ENCODE results near the gene SPAG16.
"Not testable (repeated sequence)": the region's sequence is repeated elsewhere in the genome, so short reads cannot be mapped to it uniquely, and the experiment has no call there.

The SPAG16 gene

DNA sequence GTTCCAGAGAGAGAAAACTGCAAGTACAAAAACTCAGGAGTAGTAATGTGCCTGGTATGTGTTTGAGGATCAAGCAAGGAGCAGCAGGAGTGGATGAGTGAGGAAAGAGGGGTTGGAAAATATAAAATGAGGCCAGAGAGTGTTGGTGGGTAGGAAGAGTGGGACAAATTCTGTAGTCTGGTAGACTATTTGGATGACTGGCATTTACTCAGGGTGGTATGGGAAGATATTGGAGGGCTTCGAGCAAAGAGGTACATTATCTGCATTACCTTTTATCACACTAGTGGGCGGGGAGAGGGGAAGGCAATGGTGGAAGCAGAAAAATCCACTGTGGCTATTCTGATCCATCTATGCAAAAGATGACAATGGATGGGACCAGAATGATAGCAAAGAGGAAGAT, 744.9 kb downstream of the SPAG16 start:
- no peak for DNase-seq

DNA sequence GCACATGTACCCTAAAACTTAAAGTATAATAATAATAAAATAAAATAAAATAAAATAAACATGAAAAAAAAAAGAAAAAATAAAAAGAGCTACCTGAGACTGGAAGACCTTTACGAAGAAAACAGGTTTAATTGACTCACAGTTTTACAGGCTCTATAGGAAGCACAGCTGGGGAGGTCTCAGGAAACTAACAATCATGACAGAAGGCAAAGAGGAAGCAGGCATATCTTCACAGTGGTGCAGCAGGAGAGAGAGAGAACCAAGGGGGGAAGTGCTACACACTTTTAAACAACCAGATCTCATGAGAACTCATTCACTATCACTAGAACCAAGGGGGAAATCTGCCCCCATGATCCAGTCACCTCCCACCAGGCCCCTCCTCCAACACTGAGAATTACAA, 747.3 kb downstream of the SPAG16 start:
- DNase-seq: no peak

DNA sequence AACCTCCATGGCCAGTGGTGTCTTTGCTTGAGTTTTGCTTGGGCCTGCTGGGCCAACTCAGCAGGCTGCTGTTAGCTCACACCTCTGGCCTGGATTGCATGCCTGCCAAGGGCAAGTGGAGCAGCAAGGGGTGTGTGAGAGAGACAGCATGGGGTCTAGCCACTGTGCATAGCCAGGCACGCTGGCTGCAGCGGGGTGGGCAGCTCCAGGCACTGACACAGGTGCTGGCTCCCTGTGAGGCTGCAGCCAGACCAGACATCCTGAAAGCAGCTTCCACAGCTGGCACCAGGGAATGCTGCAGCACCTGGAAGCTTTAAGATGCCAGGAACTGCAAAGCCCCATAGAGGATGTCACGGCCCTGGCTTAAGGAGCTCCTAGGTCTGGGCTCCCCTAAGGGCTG, 750.2 kb downstream of the SPAG16 start:
- DNase-seq: no peak

DNA sequence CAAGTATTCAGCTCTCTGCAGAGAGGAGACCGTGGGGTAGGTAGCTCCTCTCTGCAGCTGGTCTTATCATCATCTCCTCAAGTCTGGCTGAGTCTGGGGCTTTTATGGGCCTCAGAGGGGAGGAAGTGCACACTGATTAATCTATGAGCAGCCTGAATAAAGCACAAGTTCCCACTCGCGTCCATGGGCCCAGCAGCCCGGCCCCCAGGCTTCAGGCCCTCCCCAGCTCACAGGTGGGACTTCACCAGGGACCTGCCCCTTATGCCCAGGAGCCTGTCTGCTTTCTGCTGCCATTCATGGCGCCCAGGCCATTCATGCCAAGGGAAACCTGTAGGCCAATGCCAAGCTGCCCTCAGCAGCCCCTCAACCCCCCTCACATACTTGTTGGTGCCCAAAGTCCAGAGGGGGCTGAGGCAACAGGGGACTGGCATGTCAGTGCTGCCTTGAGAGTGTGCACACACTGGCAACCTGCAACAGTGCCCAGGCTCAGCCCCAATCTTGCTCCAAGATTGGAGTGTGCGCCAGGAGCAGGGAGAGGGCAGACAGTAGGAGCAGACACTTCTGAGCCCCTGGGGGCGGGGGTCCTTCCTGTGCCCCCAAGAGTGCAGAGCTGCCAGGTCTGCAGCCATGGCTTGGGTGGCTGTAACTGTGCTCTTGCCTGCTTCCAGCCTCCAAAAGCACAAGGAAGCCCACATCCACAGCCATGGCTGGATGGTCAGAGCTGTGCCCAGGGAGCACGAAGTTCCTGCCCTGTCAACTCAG, 751.0 kb downstream of the SPAG16 start:
- no peak for DNase-seq

GRCh38 chr2:214035921-214036320, 751.7 kb downstream of the SPAG16 start:
- DNase-seq: no peak

DNA sequence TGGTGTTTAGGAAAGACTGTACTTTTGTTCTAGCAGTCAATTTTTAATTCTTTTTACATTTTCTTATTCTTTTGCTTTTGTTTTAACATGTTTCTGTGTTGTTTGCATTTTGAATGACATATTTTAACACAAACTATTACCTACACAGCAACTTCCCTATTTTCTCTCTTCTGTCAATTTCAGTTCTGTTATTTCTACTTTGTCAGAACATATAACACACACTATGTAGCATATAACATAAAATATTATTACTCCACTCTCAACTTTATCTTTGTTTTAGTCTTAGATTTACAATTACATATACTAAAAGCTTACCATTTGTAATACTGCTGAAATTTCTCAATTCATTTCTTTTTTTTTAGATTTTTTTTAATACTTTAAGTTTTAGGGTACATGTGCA, 753.9 kb downstream of the SPAG16 start:
- DNase-seq: no peak

DNA sequence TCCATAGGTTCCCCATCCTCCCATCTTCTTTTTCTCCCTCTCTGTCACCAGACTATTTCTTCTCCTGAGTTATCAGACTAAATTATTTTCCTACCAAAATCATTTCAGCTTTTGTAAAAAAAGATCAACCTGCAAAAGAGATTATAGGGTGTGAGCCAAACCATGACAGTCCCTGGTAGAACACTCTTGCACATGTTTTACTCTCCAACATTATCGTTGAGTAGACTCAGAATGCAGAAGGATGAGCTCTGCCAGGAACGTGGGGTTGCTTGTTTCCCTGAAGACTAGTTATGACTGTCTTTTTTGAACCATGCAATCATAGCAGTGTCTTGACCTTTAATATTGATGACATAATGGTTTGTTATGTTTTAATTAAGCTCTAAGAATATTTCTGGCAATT, 766.5 kb downstream of the SPAG16 start:
- no peak for DNase-seq

DNA sequence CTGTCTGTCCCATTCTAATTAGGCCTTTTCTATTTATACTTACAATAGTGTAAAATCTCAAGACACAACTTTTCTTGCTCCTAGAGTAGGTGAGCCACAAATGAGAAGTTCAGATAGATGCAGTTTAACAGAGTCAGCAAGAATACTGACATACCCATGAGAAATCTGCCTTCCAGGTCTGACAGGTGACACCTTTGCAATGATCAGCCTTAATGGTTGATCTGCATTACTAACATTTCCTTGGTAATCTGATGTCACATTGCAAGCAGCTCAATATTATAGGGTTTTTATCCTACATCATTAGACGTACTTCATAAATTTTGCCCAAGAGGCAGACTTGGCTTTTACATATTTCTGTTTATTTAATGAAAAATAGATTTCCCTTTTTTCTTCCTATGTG, 767.3 kb downstream of the SPAG16 start:
- no peak for DNase-seq

GRCh38 chr2:214052235-214052634, 768.0 kb downstream of the SPAG16 start:
- no peak for DNase-seq

GRCh38 chr2:214057986-214058385, 773.7 kb downstream of the SPAG16 start:
- DNase-seq: no peak

DNA sequence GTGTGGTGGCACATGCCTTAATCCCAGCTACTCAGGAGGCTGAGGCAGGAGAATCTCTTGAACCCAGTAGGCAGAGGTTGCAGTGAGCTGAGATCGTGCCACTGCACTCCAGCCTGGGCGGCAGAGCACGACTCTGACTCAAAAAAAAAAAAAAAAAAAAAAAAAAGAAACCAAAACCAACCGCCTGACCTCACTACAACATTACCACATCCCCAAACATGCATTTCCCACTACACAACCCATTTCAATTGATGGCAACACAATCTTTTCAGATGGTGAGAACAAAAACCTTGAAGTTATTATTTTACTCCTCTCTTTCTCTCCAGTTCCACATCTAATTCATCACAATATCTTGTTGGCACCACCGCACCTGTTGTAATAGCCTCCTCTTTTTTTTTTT, 778.0 kb downstream of the SPAG16 start:
- DNase-seq: not testable (repeated sequence)

DNA sequence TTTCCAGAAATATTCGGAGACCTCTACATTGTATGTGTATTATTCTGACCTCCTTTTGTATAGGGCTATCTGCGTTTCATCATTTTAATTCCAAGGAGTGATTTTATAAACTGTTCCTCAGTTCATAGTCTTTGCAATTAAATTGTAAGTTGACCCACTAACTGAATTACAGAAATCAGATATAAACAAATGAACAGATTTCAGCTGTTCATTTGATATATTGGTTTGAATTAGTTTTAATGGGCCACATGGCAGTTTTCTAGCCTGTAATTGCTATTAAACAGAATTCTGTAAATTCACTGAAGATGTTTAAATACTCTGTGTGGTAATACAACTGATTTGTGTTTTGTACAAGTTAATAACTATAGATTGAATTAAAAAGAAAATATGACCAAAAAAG, 780.2 kb downstream of the SPAG16 start:
- no peak for DNase-seq

- DNase-seq: no peak
Observed at GRCh38 chr2:214066862-214067261, 782.6 kb downstream of the SPAG16 start.

DNA sequence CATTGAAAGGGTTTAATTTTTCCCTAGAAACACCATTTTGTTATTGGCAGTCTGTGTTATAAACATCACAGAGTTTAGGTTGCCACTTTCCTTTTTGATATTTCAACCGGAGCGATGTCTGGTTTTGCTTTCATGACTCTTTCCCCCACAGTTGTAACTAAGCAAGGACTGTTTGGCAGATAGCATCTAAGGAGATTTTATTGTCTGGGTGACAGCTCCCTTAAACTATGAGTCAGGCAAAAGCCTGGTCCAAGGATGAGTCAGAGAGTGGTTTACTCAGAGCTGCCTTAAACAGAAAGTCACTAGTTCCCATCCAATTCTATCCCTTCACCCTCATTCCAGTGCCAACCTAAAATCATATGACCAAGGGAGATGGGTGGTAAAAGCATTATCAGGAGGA, 785.0 kb downstream of the SPAG16 start:
- DNase-seq: no peak

DNA sequence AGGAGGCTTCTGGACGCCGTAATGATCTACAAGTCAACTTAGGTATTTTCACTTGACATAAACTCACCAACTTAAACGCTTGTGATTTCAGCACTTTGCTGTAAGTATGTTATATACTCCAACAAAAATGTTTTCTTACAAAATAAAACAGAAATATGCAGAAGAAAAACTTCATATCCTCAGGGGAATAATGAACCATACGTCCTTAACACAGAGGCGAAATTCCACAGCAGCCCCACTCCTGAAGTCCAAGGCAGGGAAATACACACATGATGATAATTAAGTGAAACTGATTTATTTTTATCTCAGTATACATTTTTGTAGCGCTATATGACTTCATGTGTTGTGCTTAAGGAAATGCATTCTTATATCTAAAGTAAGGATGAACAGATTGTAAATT, 791.2 kb downstream of the SPAG16 start:
- no peak for DNase-seq

GRCh38 chr2:214076527-214076926, 792.3 kb downstream of the SPAG16 start:
- no peak for DNase-seq

- DNase-seq: no peak
Observed at GRCh38 chr2:214077727-214078126, 793.5 kb downstream of the SPAG16 start.

DNA sequence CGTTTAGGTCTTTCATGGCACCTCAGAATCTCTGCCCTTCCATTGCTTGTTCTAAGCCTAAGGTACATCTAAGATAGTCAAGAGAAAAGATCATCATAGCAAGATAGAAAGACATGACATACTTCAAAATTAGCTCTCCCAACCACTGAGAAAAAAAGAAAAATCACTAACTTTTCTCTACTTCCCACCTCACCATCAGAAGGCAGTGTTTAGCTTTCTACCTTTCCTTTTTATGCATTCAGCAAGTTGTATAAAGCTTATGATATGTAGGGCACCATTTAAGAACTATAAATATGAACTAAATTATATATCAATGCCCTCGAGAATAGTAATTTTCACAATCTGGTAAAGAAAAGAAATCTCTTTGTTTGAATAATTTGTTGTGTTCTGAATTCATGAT, 794.8 kb downstream of the SPAG16 start:
- no peak for DNase-seq

- no peak for DNase-seq
Observed at GRCh38 chr2:214088536-214088935, 804.3 kb downstream of the SPAG16 start.

DNA sequence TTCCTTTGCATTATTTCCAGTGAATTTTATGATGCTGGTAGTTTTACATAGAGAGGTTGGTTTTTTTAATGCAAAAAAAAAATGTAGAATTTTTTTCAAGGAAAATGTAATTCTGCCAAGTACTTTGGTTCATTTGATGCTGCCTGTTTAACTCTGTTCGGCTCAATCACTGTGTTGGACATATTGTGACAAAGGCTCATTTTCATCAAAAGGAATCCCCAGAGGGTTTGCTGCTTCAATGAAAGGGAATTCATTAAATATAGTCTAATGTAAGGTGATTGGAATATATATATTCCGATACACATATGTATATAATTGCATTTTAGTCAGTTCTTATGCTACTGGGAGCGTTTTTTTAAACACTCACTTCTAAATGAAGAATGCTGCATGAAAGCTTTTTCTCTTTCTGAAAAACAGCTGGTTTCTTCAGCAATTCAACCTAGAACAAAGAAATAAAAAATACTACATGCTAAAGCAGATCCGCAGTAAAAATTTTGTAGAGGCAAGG, 812.0 kb downstream of the SPAG16 start:
- no peak for DNase-seq

DNA sequence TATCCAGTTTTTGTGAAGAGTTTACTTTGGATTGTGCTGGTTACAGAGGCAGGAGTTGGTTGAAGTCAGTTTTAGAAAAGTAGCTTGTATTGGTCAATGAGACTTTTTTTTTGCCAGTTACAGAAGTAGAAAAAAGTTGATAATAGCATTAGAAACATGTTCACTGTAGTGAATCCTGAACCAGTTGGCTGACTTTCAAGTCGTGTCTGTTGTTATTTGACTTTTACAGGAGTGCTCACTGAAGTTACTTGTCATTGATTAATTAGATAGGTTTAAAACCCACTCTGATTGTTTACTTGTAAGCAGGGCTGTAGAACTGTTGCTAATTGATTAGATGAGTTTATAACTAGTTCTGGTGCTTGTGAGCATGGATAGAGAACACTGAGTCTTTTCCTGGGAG, 814.5 kb downstream of the SPAG16 start:
- DNase-seq: no peak

- no peak for DNase-seq
Observed at GRCh38 chr2:214100488-214100887, 816.2 kb downstream of the SPAG16 start.

DNA sequence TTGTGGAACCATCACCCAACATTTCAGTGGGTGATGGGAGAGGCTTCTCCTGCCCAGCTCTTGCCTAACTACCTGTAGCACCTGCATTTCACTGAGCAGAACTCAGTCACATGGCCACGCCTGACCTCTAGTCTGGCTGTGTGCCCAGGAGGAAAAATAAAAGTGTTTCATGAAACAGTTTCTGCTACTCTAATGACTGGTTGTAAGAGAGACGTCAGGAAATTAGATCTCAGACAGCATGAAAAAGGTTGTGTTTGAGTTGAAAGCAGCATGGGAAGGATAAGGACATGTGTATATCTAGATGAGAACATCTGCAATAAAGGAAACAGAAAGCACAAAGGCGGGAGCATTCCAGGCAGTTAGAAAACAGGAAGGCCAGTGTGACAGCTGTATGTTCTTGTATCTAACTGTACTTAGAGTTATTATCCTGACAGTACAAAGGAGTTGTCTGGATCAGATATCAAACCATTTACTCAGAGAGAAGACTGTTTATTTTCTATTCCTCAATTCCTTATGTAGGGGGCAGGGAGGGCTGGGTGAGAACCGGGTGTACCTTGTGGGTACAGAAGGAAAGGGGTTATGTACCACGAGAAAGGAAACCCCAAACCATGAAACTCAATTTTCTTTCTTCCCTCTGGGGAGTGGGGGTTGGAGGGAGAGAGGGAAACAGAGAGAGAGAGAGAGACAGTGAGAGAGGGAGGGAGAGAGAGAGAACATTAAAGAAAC, 819.2 kb downstream of the SPAG16 start:
- DNase-seq: no peak

GRCh38 chr2:214104219-214104618, 820.0 kb downstream of the SPAG16 start:
- no peak for DNase-seq

GRCh38 chr2:214104967-214105366, 820.7 kb downstream of the SPAG16 start:
- no peak for DNase-seq
